GM18519 (cell line): ENCODE data around the gene CACNA1G.

Experiments used
- ATAC-seq: cut with Tn5 transposase; IDR thresholded peaks from one replicate; pipeline ENCODE4 v1.9.1; 2021; ENCODE audit warnings: mild to moderate bottlenecking, moderate library complexity; ENCODE audit not compliant: unreplicated experiment, low FRiP score

CACNA1G gene

DNA sequence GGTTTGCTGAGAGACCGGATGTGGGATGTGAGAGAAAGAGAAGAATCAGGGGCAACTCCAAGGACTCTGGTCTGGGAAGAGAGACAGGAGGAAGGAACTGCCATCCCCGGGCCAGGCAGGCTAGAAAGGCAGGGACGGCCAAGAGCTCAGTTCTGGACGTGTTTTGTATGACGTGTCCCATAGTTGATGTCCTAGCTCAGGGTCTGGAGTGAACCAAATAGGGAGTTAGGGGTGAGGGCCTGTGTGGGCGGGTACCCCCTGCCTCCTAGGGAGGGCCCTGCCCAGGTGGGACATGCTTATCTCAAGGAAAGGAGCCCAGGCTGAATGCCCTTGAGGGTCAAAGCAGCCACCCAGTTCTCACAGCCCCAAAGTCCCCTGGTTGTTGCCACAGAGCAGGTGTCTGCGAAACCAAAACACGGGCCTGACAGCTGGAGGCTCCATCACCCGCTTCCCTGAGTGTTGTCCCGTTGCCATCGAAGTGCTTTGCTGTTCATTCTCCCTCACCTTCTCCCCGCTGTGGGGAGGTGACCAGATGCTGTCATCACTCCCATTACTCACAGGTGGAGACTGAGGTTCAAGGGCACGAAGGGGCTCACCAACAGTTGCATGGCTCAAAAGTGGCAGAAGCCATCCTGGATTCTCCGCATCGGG is 81.7 kb downstream of the CACNA1G start:
- ATAC-seq: no peak

DNA sequence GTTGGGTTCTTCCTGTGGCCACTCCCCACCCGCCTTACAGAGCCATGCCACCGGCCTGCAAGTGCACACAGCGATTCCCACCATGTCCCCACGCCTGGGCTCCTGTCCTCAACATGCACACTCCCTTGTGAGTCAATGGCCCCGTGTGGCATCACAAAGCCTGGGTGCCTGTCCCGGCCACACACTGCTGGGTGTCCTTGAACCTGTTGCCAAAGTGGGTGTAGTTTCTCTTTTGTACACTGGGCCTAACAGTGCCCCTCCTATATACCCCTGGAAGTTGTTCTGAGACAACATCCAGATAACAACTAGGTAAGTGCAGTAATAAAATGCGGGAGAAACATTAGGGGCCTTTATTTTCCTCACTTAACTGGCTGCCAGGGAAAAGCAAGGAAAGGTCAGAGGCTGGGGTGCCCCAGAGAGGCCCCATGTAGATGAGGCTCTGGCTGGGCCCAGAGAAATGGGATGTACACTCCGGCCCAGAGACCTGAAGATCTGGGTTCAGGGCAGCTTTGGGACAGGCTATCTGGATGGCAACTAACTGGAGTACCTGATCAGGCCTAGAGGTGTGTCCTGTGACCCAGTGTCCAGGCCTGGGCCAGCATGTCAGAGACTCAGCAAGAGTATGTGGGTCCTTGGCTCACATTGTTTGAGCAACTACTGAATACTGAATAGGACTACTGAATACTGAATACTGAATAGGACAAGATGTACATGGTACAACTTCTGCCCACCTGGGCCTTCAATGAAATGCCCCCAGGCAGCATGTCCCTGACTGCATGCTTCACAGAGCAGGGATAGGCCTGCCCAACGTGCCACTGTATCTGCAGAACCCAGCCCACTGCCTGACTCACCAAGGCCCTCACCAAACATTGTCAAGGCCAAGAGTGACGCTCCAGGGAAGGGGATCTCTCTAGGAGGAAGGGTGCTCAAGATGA is 82.5 kb downstream of the CACNA1G start:
- no peak for ATAC-seq

DNA sequence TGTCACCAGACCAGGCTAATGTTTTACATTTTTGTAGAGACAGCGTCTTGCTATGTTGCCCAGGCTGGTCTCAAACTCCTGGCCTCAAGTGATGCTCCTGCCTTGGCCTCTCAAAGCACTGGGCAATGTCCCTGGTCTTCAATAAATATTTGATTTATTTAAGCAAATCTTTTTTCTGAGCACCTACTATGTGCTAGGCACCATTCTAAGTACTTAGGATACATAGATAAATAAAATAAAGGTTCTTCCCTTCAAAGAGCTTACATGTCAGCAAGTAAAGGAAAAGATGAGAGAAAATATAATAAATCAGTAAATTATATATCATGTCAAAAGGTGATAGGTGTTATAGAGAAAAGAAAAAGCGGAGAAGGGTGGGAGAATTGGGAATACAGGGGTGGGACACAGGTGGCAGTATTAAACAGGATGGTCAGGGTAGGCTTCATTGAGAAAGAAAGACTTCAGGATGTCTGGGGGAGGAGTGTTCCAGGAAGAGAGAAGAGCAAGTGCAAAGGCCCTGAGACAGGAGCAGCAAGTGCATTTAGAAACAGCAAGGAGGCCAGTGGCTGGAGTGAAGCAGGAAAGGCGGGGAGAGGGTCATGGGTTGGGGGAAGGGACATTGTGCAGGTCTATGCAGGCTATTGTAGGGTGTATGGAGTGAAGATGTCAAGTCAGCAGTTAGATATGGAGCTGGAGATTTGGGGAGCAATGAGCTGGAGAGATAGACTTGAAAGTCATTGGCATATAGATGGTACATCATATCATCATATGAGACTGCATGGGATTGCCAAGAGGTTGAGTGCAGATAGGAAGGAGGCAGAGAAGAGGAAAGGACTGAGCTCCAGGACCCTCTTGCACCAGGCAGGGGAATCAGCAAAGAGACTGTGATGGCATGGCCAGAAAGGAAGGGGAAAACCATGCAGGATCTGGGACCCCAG is 85.5 kb downstream of the CACNA1G start:
- ATAC-seq: no peak

DNA sequence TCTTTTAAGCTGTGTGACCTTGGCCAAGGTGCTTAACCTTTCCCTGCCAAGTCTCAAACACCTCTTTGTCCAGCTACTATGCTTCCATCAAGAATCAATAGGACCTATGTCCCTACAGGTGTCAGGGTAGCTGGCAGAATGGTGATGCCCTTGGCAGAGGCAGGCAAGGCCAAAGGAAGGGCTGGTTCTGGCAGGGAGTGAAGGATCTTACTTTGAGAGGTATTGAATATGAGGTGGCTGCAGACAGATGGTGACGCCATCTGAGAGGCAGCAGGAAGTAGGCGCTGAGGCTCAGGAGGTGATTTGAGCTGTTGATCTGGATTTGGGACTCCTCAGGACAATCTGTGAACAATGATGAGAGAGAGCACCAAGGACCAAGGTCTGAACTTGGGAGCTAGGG is 86.7 kb downstream of the CACNA1G start:
- ATAC-seq: no peak

DNA sequence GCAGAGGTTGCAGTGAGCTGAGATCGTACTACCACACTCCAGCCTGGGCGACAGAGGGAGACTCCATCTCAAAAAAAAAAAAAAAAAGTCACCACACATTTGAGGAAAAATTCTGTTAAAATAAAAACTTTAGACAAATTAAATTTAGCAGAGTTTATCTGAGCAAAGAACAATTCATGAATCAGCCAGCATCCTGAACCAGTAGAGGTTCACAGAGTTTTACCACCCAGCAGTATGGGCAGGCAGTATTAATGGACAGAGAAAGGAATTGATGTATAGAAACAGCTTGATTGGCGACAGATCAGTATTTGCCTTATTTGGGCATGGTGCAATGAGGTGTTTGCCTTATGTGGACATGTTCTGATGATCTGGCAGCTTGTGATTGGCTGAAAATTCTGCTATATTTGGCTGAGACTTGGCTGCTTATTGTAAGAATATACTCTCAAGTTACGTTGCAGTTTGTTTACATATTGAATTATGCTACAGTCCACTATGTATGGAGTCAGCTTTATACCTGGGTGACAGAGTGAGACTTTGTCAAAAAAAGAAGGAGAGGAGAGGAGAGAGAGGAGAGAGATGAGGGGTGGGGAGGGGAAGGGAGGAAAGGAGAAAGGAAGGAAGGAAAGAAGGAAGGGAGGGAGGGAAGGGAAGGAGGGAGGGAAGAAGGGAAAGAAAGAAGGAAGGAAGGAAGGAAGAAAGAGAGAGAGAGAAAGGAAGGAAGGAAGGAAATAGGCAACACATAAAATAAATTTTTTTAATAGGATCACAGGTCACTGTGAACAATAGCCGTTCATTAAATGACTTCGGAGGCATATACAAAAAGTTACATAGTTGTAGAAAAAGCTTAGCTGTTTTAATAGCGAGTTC is 88.8 kb downstream of the CACNA1G start:
- no peak for ATAC-seq

DNA sequence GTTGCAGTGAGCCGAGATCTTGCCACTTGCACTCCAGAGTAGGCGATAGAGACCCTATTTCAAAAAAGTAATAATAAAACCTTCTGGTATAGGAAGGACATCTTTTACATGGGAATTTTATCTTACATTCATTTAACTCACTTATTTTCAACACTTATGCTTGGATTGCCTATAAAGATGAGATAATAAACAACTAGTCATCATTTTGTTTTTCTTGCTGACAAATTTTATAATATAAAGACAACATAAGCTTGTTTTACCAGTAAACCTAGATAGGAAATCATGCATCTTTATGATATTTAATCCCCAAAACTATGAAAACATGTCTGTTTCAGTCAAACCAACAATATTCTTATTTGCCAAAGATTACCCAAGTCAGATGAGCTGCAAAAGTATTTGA is 91.1 kb downstream of the CACNA1G start:
- no peak for ATAC-seq

DNA sequence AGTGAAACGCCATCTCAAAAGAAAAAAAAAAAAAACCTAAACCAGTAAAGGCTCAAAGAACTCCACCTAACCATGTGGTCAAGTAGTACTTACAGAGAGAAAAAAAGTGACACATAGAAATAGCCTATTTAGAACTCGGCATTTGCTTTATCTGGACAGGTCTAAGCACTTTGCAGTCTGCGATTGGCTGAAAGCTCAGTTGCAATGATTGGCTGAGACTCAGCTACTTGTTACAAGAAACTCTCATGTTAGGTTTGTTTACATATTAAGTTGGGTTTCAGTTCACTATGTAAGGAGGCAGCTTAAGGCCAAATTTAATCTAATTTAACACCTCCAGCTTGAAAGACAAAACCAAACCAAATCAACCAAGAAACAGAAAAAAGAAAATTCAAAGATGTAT is 93.2 kb downstream of the CACNA1G start:
- no peak for ATAC-seq

DNA sequence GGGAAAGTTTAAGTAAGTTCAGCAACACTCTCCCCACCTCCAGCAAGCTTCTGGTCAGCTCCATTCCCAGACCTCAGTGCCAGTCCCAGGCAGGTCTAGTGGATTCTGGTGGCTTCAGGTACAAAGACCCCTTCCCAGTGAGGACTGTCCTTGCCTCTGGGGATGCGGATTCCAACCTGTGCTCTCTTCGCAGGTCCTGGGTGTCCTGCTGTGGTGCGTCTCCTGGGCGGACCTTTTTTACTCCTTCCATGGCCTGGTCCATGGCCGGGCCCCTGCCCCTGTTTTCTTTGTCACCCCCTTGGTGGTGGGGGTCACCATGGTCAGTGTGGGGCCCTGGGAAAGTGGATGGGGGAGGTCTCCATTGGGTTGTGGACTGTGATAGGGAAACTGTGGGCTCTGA is 96.0 kb downstream of the CACNA1G start:
- ATAC-seq: no peak

DNA sequence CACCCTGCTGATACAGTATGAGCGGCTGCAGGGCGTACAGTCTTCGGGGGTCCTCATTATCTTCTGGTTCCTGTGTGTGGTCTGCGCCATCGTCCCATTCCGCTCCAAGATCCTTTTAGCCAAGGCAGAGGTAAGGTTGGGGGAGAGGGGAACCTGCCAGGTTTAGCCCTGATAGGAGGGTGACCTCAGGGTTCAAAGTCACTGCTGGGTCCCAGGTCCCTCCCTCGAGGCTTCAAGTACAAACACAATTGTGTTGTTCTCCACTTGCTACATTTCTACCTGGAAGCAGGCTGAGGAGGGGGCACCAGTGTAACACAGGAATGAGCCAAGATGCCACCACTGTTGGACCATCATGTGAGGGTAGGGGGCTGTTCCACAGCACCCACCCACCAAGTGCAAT is 96.5 kb downstream of the CACNA1G start:
- no peak for ATAC-seq

DNA sequence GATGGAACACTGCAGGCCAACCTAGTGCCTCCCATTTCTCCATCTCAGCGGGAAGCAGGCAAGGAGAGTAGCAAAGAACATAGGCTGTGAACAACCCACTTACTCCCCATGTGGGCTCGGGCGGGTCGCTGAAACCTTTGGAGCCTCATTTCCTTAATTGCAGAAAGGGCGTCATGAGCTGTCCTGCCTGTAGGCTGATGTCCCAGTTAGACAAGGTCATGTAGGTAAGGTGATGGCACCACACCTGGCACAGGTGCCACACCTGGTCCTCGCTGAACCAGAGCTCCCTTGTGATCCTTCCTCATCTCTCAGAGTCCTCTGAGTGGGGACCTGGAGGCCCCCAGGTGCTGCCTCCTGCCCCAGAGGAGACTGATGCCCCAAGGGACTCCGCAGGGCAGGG is 97.1 kb downstream of the CACNA1G start:
- ATAC-seq: no peak

DNA sequence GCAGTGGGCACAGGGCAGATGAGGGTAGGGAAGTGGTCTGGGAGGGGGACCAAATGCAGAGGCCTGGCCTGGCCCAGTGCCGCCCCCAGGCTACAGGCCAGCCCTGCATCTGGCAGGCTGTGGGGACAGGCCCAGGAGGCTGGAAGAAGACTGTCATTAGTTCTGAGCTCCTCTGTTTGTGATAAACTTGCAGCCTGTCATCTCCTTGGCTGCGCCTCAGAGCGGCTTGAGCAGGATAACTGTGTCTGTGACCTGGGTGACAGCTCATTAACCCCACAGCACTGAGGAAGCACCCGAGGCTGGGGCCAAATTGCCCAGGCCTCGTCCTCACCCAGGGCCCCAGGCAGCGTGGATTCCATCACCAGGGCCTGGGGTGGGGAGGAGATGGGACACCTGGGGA is 98.1 kb downstream of the CACNA1G start:
- no peak for ATAC-seq

DNA sequence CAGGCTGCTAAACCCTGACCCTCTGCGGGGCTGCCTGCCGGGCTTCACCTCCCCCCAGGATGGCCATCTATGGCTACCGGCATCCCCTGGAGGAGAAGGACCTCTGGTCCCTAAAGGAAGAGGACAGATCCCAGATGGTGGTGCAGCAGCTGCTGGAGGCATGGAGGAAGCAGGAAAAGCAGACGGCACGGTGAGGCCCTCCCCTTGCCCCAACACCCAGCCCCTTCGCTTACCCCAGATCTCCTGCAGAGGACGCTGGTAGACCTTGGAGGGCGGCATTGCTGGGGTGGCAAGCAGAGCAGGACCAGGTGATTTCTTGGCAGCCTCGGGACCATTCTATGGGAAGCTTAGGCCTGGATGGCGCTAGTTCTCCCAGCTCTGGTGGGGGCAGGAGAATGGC is 98.7 kb downstream of the CACNA1G start:
- ATAC-seq: no peak

DNA sequence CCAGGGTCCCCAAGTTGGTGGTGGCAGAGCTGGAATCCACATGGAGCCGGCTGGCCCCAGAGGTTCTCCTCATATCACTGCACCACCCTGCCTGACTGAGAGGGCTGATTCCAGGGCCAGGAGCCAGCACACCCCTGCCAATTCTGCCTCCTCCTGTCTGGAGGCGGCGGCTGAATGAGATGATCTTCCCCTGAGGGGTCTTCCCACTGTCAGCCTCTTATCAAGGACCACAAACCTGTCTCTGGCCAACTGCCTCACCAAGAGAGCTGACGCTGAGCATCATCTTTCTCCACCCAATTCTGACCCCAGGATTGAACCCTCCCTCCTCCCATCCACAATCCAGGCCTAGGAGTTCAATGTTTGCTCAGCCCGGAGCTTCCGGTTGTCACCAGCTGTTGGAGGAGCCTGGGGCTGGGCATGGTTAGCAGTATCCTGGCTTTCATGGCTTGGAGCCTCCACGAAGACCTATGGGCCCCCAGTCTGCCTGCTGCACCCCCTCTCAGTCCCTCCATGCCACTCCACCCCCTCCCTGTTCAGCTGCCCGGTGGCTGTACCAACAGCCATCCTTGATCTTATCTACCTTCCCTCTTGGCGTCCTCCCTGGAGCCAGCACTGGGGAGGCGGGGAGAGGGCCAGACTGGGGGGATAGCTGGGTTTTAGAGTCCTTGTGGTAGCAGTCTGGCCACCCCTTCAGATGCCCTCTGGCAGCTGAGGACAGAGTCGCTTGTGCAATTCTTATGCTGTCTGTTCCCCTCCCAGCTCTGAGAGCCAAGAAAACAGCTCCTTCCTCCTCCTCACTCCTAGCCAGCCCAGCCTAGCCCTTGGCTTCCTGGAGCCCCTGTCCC is 99.7 kb downstream of the CACNA1G start:
- ATAC-seq: no peak

DNA sequence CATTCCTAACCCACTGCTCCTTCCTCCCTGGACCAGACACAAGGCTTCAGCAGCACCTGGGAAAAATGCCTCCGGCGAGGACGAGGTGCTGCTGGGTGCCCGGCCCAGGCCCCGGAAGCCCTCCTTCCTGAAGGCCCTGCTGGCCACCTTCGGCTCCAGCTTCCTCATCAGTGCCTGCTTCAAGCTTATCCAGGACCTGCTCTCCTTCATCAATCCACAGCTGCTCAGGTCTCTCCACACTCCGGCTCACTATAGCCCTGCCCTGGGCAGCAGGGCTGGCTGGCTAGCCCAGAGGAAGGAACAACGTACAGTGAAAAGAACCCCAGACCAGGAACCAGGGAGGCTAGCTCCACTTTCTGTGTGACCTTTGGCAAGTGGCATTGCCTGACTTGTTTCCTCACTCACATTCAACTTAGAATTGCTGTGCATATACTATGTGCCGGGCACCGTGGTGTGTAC is 100.4 kb downstream of the CACNA1G start:
- ATAC-seq: no peak

DNA sequence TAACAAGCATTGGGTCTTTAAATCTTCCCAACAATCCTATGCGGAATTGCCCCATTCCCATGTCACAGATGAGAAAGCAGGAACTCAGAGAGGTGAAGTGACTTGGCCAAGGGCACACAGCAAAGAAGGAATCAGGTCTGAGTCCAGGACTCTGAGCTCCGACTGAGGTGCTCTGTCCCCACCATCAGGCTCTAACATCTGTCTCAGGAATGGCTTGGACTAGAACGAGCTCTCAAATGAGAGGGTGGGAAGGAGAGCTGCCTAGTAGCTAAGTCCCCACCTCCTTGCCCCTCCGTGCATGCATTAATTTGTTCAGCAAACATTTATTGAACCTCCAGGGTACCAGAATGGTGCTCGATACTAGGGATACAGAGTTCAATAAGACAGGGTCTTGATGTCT is 100.8 kb downstream of the CACNA1G start:
- ATAC-seq: no peak

DNA sequence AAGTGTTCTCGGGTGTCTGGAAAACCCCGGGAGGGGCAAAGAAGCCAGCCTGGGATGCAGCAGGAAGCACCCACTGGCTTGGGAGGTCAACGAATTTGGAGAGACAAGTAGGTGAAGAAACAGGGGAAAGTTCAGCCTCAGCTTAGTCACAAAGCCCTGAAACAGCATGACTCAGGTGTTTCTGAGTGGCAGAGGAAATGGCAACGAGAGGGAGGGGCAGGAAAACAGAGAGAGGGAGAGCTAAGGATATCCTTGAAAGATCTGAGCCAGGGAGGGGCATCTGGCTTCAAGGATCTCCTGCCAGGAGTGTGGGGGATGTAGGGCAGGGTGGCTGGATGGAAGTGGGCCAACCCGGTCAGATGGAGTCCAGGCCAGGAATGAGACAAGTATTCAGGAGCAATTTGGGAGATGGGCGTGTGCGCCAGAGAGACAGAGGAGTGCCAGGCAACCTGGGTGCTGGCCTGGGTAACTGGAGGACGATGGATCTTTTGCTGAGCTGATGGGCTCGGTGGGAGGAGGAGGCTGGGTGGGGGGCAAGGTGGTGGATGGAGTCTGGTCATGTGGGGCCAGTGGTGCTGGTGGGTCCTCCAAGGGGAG is 101.4 kb downstream of the CACNA1G start:
- no peak for ATAC-seq

DNA sequence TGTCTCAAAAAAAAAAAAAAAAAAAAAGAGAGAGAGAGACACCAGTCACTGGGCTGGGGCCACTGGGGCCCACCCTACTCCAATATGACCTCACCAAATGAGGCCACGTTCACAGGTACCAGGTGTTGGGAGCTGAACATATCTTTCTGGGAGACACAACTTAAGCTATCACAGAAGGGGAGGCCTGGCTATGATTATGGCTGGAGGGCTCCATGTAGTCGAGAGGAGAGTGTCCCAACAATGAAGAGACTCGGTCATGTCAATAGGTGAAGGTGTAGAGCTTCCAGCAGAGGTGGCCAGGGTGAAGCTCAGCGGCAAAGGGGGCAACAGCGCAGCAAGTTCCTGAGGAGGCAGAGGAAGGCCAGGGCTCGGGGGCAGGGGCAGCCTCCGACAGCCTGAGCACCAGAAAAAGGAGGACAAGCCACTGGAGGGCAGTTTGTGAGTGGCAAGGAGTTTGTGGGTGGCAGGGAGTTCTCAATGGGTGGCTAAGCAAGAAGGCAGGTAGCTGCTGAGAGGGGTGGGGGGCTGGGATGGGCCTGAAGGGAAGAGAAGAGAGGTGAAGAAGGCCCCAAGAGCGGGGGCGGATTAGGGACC is 102.2 kb downstream of the CACNA1G start:
- ATAC-seq: no peak

DNA sequence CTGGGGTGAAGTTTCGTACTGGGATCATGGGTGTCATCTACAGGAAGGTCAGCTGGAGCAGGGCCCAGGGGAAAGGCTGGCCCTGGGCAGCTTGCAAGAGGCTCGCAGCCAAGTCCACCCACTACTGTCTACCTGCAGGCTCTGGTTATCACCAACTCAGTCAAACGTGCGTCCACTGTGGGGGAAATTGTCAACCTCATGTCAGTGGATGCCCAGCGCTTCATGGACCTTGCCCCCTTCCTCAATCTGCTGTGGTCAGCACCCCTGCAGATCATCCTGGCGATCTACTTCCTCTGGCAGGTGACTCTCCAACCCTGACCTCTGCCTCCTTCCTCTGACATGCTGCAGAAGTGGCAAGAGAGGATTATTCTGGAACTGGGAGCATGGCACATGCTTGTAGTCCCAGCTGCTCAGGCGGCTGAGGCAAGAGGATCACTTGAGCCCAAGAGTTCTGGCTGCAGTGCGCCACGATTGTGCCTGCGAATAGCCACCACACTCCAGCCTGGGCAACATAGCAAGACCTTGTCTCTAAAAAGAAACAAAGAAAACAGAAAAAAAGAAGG is 103.4 kb downstream of the CACNA1G start:
- no peak for ATAC-seq
